HEK293 (cell line): ENCODE results near the gene ZNF140.

ENCODE experiments used
- CTCF ChIA-PET: fragments of 350-600 bp; formaldehyde crosslinking; extraction: SDS; loops from one replicate; lab custom pipeline; 2021; ENCODE audit warnings: antibody characterized with exemption; lab: Yijun Ruan, JAX
- POLR2A ChIA-PET: fragments of 300-600 bp; formaldehyde crosslinking; extraction: SDS; loops from one replicate; lab custom pipeline; 2020; ENCODE audit warnings: antibody characterized with exemption, inconsistent platforms; lab: Yijun Ruan, JAX
- H3K27ac ChIP-seq: fragments of 200-500 bp; sonication (Bioruptor generic); 2 replicates; pipeline ENCODE4 v1.5.1; 2014; ENCODE audit warnings: low read depth, low read length, control low read depth, inconsistent platforms; ENCODE audit errors: extremely low read depth
- H3K36me3 ChIP-seq, 2 experiments: fragments of 200-500 bp in 1 of 2; sonication (Bioruptor generic) in 1 of 2; 1 replicate in 1 of 2; 2 replicates in 1 of 2; pipeline ENCODE4 v1.5.1; 2014 to 2017; ENCODE audit warnings: inconsistent platforms in 2 of 2, low read length in 2 of 2; ENCODE audit not compliant: control insufficient read depth in 2 of 2, insufficient read depth in 1 of 2
- H3K4me1 ChIP-seq: fragments of 200-500 bp; sonication (Bioruptor generic); 2 replicates; pipeline ENCODE4 v1.5.1; 2014; ENCODE audit warnings: mild to moderate bottlenecking, low read length, inconsistent platforms; ENCODE audit not compliant: control insufficient read depth, insufficient read depth
- H3K4me3 ChIP-seq: 2 replicates; pipeline ENCODE4 v1.5.1; 2011; ENCODE audit warnings: low read depth, mild to moderate bottlenecking, control low read depth, low read length, moderate library complexity
- H3K9me3 ChIP-seq: fragments of 200-500 bp; sonication (Bioruptor generic); 2 replicates; pipeline ENCODE4 v1.5.1; 2014; ENCODE audit warnings: low read depth, low read length, inconsistent platforms; ENCODE audit not compliant: control insufficient read depth, insufficient read depth
- BCL11B ChIP-seq: fragments of 450-650 bp; formaldehyde crosslinking; IDR thresholded peaks from 2 replicates; pipeline ENCODE4 v1.5.1; 2016; ENCODE audit warnings: low read depth, missing biosample characterization, missing genetic modification characterization
- GLI2 ChIP-seq: fragments of 450-650 bp; formaldehyde crosslinking; IDR thresholded peaks from 2 replicates; pipeline ENCODE4; 2017; ENCODE audit warnings: missing biosample characterization, missing genetic modification characterization, low read depth, borderline replicate concordance
- GLI4 ChIP-seq: fragments of 450-650 bp; formaldehyde crosslinking; IDR thresholded peaks from 2 replicates; pipeline ENCODE4 v1.5.1; 2016; ENCODE audit warnings: missing biosample characterization, missing genetic modification characterization
- IKZF3 ChIP-seq: fragments of 450-650 bp; IDR thresholded peaks from 2 replicates; pipeline ENCODE4 v1.5.0; 2018; ENCODE audit warnings: missing biosample characterization, mild to moderate bottlenecking, missing genetic modification characterization, moderate library complexity
- KLF7 ChIP-seq: fragments of 450-650 bp; formaldehyde crosslinking; IDR thresholded peaks from 2 replicates; pipeline ENCODE4 v1.5.1; 2016; ENCODE audit warnings: missing biosample characterization, missing genetic modification characterization, borderline replicate concordance
- MYNN ChIP-seq: fragments of 450-650 bp; formaldehyde crosslinking; IDR thresholded peaks from 2 replicates; pipeline ENCODE4 v1.5.1; 2016; ENCODE audit warnings: missing biosample characterization, missing genetic modification characterization, borderline replicate concordance
- OSR2 ChIP-seq: fragments of 450-650 bp; formaldehyde crosslinking; IDR thresholded peaks from 2 replicates; pipeline ENCODE4 v1.5.1; 2016; ENCODE audit warnings: missing biosample characterization, missing genetic modification characterization
- SETDB1 ChIP-seq: IDR thresholded peaks from one replicate; pipeline ENCODE4 v1.6.1; 2017; ENCODE audit warnings: mild to moderate bottlenecking, low read length, moderate library complexity, mixed read lengths; ENCODE audit not compliant: insufficient read length
- ZBTB17 ChIP-seq: fragments of 450-650 bp; formaldehyde crosslinking; IDR thresholded peaks from 2 replicates; pipeline ENCODE4 v1.5.1; 2016; ENCODE audit warnings: missing biosample characterization, missing genetic modification characterization
- ZBTB20 ChIP-seq: fragments of 450-650 bp; formaldehyde crosslinking; IDR thresholded peaks from 2 replicates; pipeline ENCODE4 v1.5.1; 2016; ENCODE audit warnings: missing biosample characterization, missing genetic modification characterization
- ZNF169 ChIP-seq: fragments of 450-650 bp; formaldehyde crosslinking; IDR thresholded peaks from 2 replicates; pipeline ENCODE4 v1.5.1; 2016; ENCODE audit warnings: missing biosample characterization, missing genetic modification characterization
- ZNF2 ChIP-seq: fragments of 450-650 bp; formaldehyde crosslinking; IDR thresholded peaks from 2 replicates; pipeline ENCODE4 v1.5.1; 2016; ENCODE audit warnings: missing biosample characterization, missing genetic modification characterization
- ZNF221 ChIP-seq: fragments of 450-650 bp; formaldehyde crosslinking; IDR thresholded peaks from 2 replicates; pipeline ENCODE4 v1.5.1; 2017; ENCODE audit warnings: missing biosample characterization, missing genetic modification characterization, borderline replicate concordance
- ZNF23 ChIP-seq: fragments of 450-650 bp; formaldehyde crosslinking; IDR thresholded peaks from 2 replicates; pipeline ENCODE4 v1.5.1; 2016; ENCODE audit warnings: missing biosample characterization, missing genetic modification characterization, borderline replicate concordance
- ZNF302 ChIP-seq: fragments of 450-650 bp; formaldehyde crosslinking; IDR thresholded peaks from 2 replicates; pipeline ENCODE4 v1.5.1; 2016; ENCODE audit warnings: missing biosample characterization, missing genetic modification characterization, low read depth
- ZNF426 ChIP-seq: fragments of 450-650 bp; formaldehyde crosslinking; IDR thresholded peaks from 2 replicates; pipeline ENCODE4 v1.5.1; 2017; ENCODE audit warnings: missing biosample characterization, missing genetic modification characterization, mild to moderate bottlenecking, inconsistent platforms, moderate library complexity
- ZNF626 ChIP-seq: fragments of 450-650 bp; sonication (Bioruptor Pico); formaldehyde crosslinking; IDR thresholded peaks from 2 replicates; pipeline ENCODE4 v1.5.1; 2018; ENCODE audit warnings: missing biosample characterization, missing genetic modification characterization, inconsistent platforms
- ZNF654 ChIP-seq: fragments of 450-650 bp; formaldehyde crosslinking; IDR thresholded peaks from 2 replicates; pipeline ENCODE4 v1.5.1; 2016; ENCODE audit warnings: low read depth, missing biosample characterization, missing genetic modification characterization
- ZNF747 ChIP-seq: fragments of 450-650 bp; formaldehyde crosslinking; IDR thresholded peaks from 2 replicates; pipeline ENCODE4 v1.5.1; 2016; ENCODE audit warnings: missing biosample characterization, missing genetic modification characterization
- ZNF791 ChIP-seq: fragments of 450-650 bp; formaldehyde crosslinking; IDR thresholded peaks from 2 replicates; pipeline ENCODE4 v1.5.1; 2016; ENCODE audit warnings: missing biosample characterization, missing genetic modification characterization
- ZNF830 ChIP-seq: fragments of 450-650 bp; IDR thresholded peaks from 2 replicates; pipeline ENCODE4 v1.5.0; 2018; ENCODE audit warnings: missing biosample characterization, missing genetic modification characterization, low read depth, mild to moderate bottlenecking, moderate library complexity
- ZSCAN23 ChIP-seq: fragments of 450-650 bp; formaldehyde crosslinking; IDR thresholded peaks from 2 replicates; pipeline ENCODE4 v1.5.1; 2016; ENCODE audit warnings: missing biosample characterization, missing genetic modification characterization
- TF ChIP-seq, protein P1 (sequence below): fragments of 450-650 bp; formaldehyde crosslinking; IDR thresholded peaks from 2 replicates; pipeline ENCODE4 v1.5.1; 2016; ENCODE audit warnings: missing biosample characterization, missing genetic modification characterization
- TF ChIP-seq, protein P2 (sequence below): fragments of 450-650 bp; formaldehyde crosslinking; IDR thresholded peaks from 2 replicates; pipeline ENCODE4 v1.5.1; 2016; ENCODE audit warnings: missing biosample characterization, missing genetic modification characterization
- TF ChIP-seq, protein P3 (sequence below): fragments of 450-650 bp; formaldehyde crosslinking; IDR thresholded peaks from 2 replicates; pipeline ENCODE4 v1.5.1; 2016; ENCODE audit warnings: missing biosample characterization, missing genetic modification characterization

Gene ZNF140

DNA sequence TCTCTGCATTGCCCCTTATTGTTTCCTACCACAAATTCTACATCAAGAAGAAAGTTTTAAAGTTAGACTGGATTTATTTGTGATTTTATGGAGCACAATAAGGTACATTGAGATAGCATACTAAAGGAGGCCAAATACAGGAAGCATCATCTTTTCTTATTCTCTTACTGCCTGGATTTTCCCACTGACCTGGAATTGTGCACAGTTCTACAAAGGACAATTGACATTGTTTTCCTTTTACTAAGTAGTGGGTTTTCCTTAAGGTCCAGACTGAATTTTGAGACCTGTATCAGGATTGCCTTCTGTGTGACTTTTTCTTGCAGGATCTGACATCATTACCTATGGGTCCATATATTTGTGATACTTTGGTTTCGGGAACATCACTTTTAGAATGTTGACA lies 18.8 kb upstream of the ZNF140 start:
- Histone ChIP-seq H3K27ac (no peak overlapping the region), H3K4me3 (no peak overlapping the region), H3K4me1 (no peaks in the 10 kb centered on the region)
- CTCF ChIA-PET: interaction anchor here (0.5 kb wide), 1 partner anchor 62 kb away, joined by 3 read pairs; no protein-coding TSS in a partner anchor
- POLR2A ChIA-PET: no interaction called here
- TF ChIP-seq, protein P1, sequence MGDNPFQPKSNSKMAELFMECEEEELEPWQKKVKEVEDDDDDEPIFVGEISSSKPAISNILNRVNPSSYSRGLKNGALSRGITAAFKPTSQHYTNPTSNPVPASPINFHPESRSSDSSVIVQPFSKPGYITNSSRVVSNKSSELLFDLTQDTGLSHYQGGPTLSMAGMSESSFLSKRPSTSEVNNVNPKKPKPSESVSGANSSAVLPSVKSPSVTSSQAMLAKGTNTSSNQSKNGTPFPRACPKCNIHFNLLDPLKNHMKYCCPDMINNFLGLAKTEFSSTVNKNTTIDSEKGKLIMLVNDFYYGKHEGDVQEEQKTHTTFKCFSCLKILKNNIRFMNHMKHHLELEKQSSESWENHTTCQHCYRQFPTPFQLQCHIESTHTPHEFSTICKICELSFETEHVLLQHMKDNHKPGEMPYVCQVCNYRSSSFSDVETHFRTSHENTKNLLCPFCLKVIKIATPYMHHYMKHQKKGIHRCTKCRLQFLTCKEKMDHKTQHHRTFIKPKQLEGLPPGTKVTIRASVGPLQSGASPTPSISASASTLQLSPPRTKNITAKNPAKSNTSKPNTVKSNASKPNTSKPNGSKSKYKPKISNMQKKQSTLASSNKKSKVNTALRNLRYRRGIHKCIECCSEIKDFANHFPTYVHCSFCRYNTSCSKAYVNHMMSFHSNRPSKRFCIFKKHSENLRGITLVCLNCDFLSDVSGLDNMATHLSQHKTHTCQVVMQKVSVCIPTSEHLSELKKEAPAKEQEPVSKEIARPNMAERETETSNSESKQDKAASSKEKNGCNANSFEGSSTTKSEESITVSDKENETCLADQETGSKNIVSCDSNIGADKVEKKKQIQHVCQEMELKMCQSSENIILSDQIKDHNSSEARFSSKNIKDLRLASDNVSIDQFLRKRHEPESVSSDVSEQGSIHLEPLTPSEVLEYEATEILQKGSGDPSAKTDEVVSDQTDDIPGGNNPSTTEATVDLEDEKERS (tag by site-specific recombination): no peak
- peak; percentile 84 for TF ChIP-seq SETDB1
- TF ChIP-seq, all 188 proteins: peak for 1
- Histone ChIP-seq H3K36me3 (peaks cover 0 to 8% of the 10 kb centered on the region in 2 experiments; a peak in 1 of 3 replicates), H3K9me3 (no peaks in the 10 kb centered on the region; the same call in 1 of the 2 replicates)

DNA sequence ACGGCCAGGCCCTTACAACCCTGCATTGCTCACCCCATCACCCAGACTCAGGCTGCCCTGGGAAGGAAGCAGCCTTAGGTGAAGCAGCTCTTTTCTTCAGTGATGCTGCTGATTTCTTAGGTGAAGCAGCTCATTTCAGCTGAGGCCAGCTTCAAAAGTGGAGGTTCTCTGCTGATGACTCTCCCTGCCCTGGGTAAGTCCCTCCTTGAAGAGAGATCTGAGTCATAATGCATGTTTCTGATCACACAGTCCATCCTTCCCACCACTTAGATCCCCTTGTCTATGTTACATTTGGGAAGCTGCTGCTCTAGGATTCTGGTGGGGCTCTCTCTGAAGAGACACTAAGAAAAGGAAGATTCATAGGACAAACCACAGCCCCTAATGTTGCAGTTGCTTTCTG lies 17.2 kb upstream of the ZNF140 start:
- ChIA-PET POLR2A (no interaction called here), CTCF (no interaction called here)
- Histone ChIP-seq H3K4me3 (no peak overlapping the region), H3K9me3 (no peaks in the 10 kb centered on the region; the same call in 1 of the 2 replicates), H3K36me3 (no peaks in the 10 kb centered on the region), H3K27ac (no peak overlapping the region), H3K4me1 (no peaks in the 10 kb centered on the region)
- no peak for TF ChIP-seq ZNF2
- TF ChIP-seq ZNF830: no peak
- TF ChIP-seq ZNF23: no peak

DNA sequence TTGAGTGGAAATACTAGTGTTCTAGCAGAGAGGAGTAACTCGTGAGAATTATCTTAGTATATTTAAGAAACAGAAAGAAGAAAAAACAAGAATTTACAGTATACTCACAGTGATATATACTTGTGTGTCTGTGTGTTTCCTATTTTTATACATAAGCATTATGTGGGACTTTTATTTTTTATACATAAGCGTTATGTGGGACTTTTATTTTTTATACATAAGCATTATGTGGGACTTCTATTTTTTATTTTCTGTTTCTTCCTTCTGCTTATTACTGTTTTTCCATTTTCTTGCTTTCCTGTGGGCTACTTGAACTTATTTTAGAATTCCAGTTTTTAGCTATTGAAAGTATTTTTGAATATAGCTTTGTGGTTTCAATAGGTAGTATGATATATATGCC lies 6.9 kb upstream of the ZNF140 start:
- Histone ChIP-seq H3K4me1 (no peaks in the 10 kb centered on the region), H3K4me3 (no peak overlapping the region), H3K9me3 (no peaks in the 10 kb centered on the region; the same call in none of the 2 replicates), H3K27ac (no peak overlapping the region), H3K36me3 (no peaks in the 10 kb centered on the region)
- CTCF ChIA-PET: no interaction called here
- POLR2A ChIA-PET: no interaction called here
- TF ChIP-seq ZNF169: no peak
- peak; percentile 75 for TF ChIP-seq MYNN

DNA sequence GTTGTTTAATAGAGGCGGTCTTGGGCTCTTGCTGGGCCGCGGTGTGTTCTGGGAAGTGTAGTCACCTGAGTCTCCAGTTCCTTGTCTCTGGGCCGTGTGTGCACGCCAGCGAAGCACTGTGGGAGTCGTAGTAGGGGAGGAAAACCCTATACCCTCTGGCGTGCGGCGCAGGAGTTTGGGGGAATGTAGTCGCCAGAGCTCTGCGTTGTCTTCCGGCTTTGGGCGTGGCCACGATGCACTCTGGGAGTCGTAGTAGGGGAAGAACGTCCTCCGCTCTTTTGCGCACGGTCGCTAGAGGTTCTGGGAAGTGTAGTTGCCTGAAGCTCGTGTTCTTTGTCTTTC lies 726 bp upstream of the ZNF140 start:
- peak overlapping the region; percentile 79 for H3K4me3 ChIP-seq
- peaks cover 5% of the 10 kb centered on the region for H3K9me3 ChIP-seq
- peak overlapping the region; percentile 89 for H3K27ac ChIP-seq
- ChIA-PET CTCF (no interaction called here), POLR2A (interaction anchor here (0.8 to 1.2 kb wide), 7 partner anchors 44 to 251 kb away, joined by 3 to 11 read pairs (median 3); partner anchors contain the start of genes GOLGA3, ZNF10, ZNF26 and ZNF268)
- H3K4me1 ChIP-seq: no peaks in the 10 kb centered on the region
- H3K36me3 ChIP-seq: peaks cover 22 to 33% of the 10 kb centered on the region in 2 experiments
- TF ChIP-seq OSR2 (tag by site-specific recombination) (no peak), ZNF626 (tag by site-specific recombination) (no peak), ZNF747 (tag by site-specific recombination) (no peak), ZBTB20 (tag by site-specific recombination) (peak; percentile 98), ZNF654 (no peak), IKZF3 (tag by site-specific recombination) (no peak), ZNF302 (tag by site-specific recombination) (no peak), GLI4 (no peak), ZNF426 (no peak), BCL11B (tag by site-specific recombination) (no peak), ZBTB17 (peak; percentile 95), ZNF221 (tag by site-specific recombination) (no peak), KLF7 (tag by site-specific recombination) (peak; percentile 81; the same call in 1 of the 2 replicates), GLI2 (no peak), ZNF791 (tag by site-specific recombination) (no peak), ZSCAN23 (no peak)
- TF ChIP-seq, protein P2, sequence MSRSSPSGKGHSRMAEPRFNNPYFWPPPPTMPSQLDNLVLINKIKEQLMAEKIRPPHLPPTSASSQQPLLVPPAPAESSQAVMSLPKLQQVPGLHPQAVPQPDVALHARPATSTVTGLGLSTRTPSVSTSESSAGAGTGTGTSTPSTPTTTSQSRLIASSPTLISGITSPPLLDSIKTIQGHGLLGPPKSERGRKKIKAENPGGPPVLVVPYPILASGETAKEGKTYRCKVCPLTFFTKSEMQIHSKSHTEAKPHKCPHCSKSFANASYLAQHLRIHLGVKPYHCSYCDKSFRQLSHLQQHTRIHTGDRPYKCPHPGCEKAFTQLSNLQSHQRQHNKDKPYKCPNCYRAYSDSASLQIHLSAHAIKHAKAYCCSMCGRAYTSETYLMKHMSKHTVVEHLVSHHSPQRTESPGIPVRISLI (tag by site-specific recombination): no peak
- TF ChIP-seq, protein P3, sequence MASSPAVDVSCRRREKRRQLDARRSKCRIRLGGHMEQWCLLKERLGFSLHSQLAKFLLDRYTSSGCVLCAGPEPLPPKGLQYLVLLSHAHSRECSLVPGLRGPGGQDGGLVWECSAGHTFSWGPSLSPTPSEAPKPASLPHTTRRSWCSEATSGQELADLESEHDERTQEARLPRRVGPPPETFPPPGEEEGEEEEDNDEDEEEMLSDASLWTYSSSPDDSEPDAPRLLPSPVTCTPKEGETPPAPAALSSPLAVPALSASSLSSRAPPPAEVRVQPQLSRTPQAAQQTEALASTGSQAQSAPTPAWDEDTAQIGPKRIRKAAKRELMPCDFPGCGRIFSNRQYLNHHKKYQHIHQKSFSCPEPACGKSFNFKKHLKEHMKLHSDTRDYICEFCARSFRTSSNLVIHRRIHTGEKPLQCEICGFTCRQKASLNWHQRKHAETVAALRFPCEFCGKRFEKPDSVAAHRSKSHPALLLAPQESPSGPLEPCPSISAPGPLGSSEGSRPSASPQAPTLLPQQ: no peak
